Subcutaneous adipose tissue (tissue), 4 donors: ENCODE measurements around the gene DNAJC9. TPM values are rescaled to one million over a fixed set of nuclear protein-coding genes. Genes with fewer than 3 reads are reported as not detected.

Source experiments
- CTCF ChIP-seq: fragments of 450-650 bp; IDR thresholded peaks from one replicate; pipeline ENCODE4 v1.5.1; 2016; ENCODE audit warnings: low read depth, mild to moderate bottlenecking, control low read depth, antibody characterized with exemption, moderate library complexity
- total RNA-seq, 4 donors: library from RNA; depleted of rRNA; stranded (reverse); fragments of >200 nt; gene quantifications; one replicate each; pipeline ENCODE4 v1.1.0, GENCODE V29; 2016

DNAJC9 gene
- total RNA-seq, 4 donors from 2014 or later, result 11.7 to 16.3 (median 14.3) TPM

- TF ChIP-seq CTCF, result no peak
Observed at GRCh38 chr10:73248259-73248724, 1.2 kb upstream of the DNAJC9 start.

- TF ChIP-seq CTCF, result no peak
Observed at GRCh38 chr10:73247509-73248258, 629 bp upstream of the DNAJC9 start.

GRCh38 chr10:73246322-73246645 is 771 bp downstream of the DNAJC9 start:
- TF ChIP-seq CTCF, result no peak

GRCh38 chr10:73244866-73245477 is 2.1 kb downstream of the DNAJC9 start:
- no peak for TF ChIP-seq CTCF

- no peak for TF ChIP-seq CTCF
Observed at GRCh38 chr10:73239908-73240307, 7.1 kb downstream of the DNAJC9 start.

- no peak for TF ChIP-seq CTCF
Observed at GRCh38 chr10:73238990-73239566, 8.0 kb downstream of the DNAJC9 start.

- TF ChIP-seq CTCF, result no peak
Observed at GRCh38 chr10:73234695-73235094, 12.4 kb downstream of the DNAJC9 start.
